Measurements from ENCODE around the gene IL16.

DNA sequence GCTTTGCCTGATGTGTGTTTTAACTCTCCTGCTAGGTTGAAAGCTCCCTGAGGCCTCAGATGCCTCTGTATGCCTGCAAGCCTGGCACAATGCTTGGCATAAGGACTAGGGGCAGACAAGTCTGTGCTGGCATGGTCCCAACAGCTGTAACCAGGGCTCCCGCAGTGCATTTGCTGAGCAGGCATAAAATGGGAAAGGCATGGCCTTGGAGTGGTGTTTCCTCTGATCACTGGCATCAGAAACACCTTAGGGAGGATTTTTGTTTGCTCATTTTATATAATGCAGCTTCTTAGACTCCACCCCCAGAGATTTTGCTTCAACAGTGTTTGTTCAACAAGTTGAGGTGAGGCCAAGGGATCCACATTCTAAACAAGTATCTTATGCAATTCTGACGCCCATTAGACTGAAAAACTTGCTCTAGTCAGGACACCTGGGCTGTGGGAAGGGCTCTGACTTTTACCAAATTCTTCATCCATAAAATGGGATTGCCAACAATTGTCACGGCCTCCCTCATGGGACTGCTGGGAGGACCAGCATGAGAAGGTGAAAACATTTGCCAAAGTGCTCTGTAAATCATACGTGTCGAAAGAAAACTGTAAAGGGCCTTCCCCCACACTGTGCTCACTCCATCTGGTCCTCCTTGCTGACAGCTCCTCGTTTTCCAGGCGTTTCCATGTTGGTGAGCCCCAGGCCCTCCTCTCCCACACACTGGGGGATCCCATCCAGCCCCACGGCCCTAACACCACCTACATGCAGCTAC lies 84.2 kb downstream of the IL16 start:
- no peak for TF ChIP-seq CTCF (conservative IDR thresholded peaks at IDR 0.05 in 1 of 2, IDR thresholded peaks at IDR 0.05 in 1 of 2; ENCODE audit: extremely low read depth in 1 of 2, insufficient read depth in 1 of 2, low read depth in 1 of 2, low read length in 2 of 2)
- no peak for TF ChIP-seq EZH2 (IDR thresholded peaks at IDR 0.05; ENCODE audit: borderline replicate concordance, low read length)

Data from mammary epithelial cell (primary cell).